Measurements from ENCODE around the gene USH1C.

- TF ChIP-seq CTCF (IDR thresholded peaks at IDR 0.05): no peak
- TF ChIP-seq POLR2A (IDR thresholded peaks at IDR 0.05): no peak
- TF ChIP-seq POLR2AphosphoS5 (IDR thresholded peaks at IDR 0.05): no peak
- TF ChIP-seq EP300 (IDR thresholded peaks at IDR 0.05): no peak
These were observed 1.2 kb downstream of the USH1C start for GRCh38 chr11:17543041-17543440.

All from gastroesophageal sphincter (tissue), 3 donors.